ENCODE data around the gene PLXDC2. TPM values are rescaled to one million over a fixed set of nuclear protein-coding genes. Genes with fewer than 3 reads are reported as not detected.

PLXDC2 gene
- total RNA-seq, 1 donor from 2014 or later, result 51.3 TPM

GRCh38 chr10:19968745-19969144, 152.5 kb downstream of the PLXDC2 start:
- no peak overlapping the region for H3K4me3 ChIP-seq
- H3K9me3 ChIP-seq, result no peaks in the 10 kb centered on the region
- no peak for TF ChIP-seq CTCF (IDR thresholded peaks at IDR 0.05)
- no peak for TF ChIP-seq POLR2AphosphoS5 (IDR thresholded peaks at IDR 0.05; ENCODE audit: insufficient read depth in 1 of 2, low read depth in 1 of 2)
- no peak for TF ChIP-seq POLR2A (IDR thresholded peaks at IDR 0.05)
- no peaks in the 10 kb centered on the region for H3K27me3 ChIP-seq
- no peak for DNase-seq (ENCODE audit: extremely low spot score in 2 of 2)
- intact Hi-C loops (cut with DNase I), result no loop called here
- H3K4me1 ChIP-seq, result peaks cover 16% of the 10 kb centered on the region
- no peaks in the 10 kb centered on the region for H3K36me3 ChIP-seq
- H3K27ac ChIP-seq, result no peak overlapping the region

- H3K4me3 ChIP-seq, result no peak overlapping the region
- no peak for TF ChIP-seq CTCF (IDR thresholded peaks at IDR 0.05)
- TF ChIP-seq POLR2A (IDR thresholded peaks at IDR 0.05), result no peak
- no peak for TF ChIP-seq POLR2AphosphoS5 (IDR thresholded peaks at IDR 0.05; ENCODE audit: insufficient read depth in 1 of 2, low read depth in 1 of 2)
- H3K9me3 ChIP-seq, result no peaks in the 10 kb centered on the region
- intact Hi-C loops (cut with DNase I), result no loop called here
- no peaks in the 10 kb centered on the region for H3K27me3 ChIP-seq
- no peaks in the 10 kb centered on the region for H3K36me3 ChIP-seq
- H3K4me1 ChIP-seq, result peaks cover 16% of the 10 kb centered on the region
- no peak overlapping the region for H3K27ac ChIP-seq
- no peak for DNase-seq (ENCODE audit: extremely low spot score in 2 of 2)
These were observed 154.0 kb downstream of the PLXDC2 start for GRCh38 chr10:19970256-19970655.

GRCh38 chr10:19970717-19971116, 154.5 kb downstream of the PLXDC2 start:
- Histone ChIP-seq H3K27ac (no peak overlapping the region), H3K27me3 (no peaks in the 10 kb centered on the region), H3K36me3 (no peaks in the 10 kb centered on the region), H3K4me3 (no peak overlapping the region), H3K4me1 (peaks cover 16% of the 10 kb centered on the region), H3K9me3 (no peaks in the 10 kb centered on the region)
- intact Hi-C loops (cut with DNase I), result no loop called here
- TF ChIP-seq POLR2AphosphoS5 (IDR thresholded peaks at IDR 0.05; ENCODE audit: insufficient read depth in 1 of 2, low read depth in 1 of 2), result no peak
- no peak for DNase-seq (ENCODE audit: extremely low spot score in 2 of 2)

- DNase-seq (ENCODE audit: extremely low spot score in 2 of 2), result no peak
- Histone ChIP-seq H3K4me1 (peaks cover 16% of the 10 kb centered on the region), H3K27ac (no peak overlapping the region), H3K36me3 (no peaks in the 10 kb centered on the region), H3K4me3 (no peak overlapping the region), H3K9me3 (no peaks in the 10 kb centered on the region), H3K27me3 (no peaks in the 10 kb centered on the region)
- TF ChIP-seq POLR2A (IDR thresholded peaks at IDR 0.05), result no peak
- no peak for TF ChIP-seq POLR2AphosphoS5 (IDR thresholded peaks at IDR 0.05; ENCODE audit: insufficient read depth in 1 of 2, low read depth in 1 of 2)
- TF ChIP-seq CTCF (IDR thresholded peaks at IDR 0.05), result no peak
- intact Hi-C loops (cut with DNase I), result no loop called here
These were observed 155.3 kb downstream of the PLXDC2 start for GRCh38 chr10:19971343-19972052.

GRCh38 chr10:19974138-19974537, 157.9 kb downstream of the PLXDC2 start:
- H3K27ac ChIP-seq, result no peak overlapping the region
- no peak for TF ChIP-seq POLR2A (IDR thresholded peaks at IDR 0.05)
- TF ChIP-seq POLR2AphosphoS5 (IDR thresholded peaks at IDR 0.05; ENCODE audit: insufficient read depth in 1 of 2, low read depth in 1 of 2), result no peak
- no peak for TF ChIP-seq CTCF (IDR thresholded peaks at IDR 0.05)
- no peak for DNase-seq (ENCODE audit: extremely low spot score in 2 of 2)
- H3K9me3 ChIP-seq, result no peaks in the 10 kb centered on the region
- peaks cover 16% of the 10 kb centered on the region for H3K4me1 ChIP-seq
- H3K36me3 ChIP-seq, result no peaks in the 10 kb centered on the region
- H3K27me3 ChIP-seq, result no peaks in the 10 kb centered on the region
- intact Hi-C loops (cut with DNase I), result no loop called here
- no peak overlapping the region for H3K4me3 ChIP-seq

Data from vagina (tissue), 2 donors.